Measurements from ENCODE around the gene SFN.
"Not testable (repeated sequence)": the region's sequence is repeated elsewhere in the genome, so short reads cannot be mapped to it uniquely, and the experiment has no call there.

The SFN gene

GRCh38 chr1:26839779-26840178 is 23.2 kb upstream of the SFN start:
- DNase-seq (ENCODE audit: low spot score) = no peak

- DNase-seq (ENCODE audit: low spot score) = no peak
These were observed 18.3 kb upstream of the SFN start for GRCh38 chr1:26844424-26845196.

GRCh38 chr1:26847826-26848225 is 15.1 kb upstream of the SFN start:
- DNase-seq (ENCODE audit: low spot score) = not testable (repeated sequence)

- DNase-seq (ENCODE audit: low spot score) = no peak
These were observed 14.4 kb upstream of the SFN start for GRCh38 chr1:26848499-26848898.

GRCh38 chr1:26848941-26849774 is 13.8 kb upstream of the SFN start:
- peak; percentile 96 for DNase-seq (ENCODE audit: low spot score)

- DNase-seq (ENCODE audit: low spot score) = no peak
These were observed 11.8 kb upstream of the SFN start for GRCh38 chr1:26851106-26851684.

- DNase-seq (ENCODE audit: low spot score) = no peak
These were observed 10.2 kb upstream of the SFN start for GRCh38 chr1:26852701-26853100.

GRCh38 chr1:26853156-26853555 is 9.8 kb upstream of the SFN start:
- peak; percentile 87 for DNase-seq (ENCODE audit: low spot score)

- DNase-seq (ENCODE audit: low spot score) = no peak
These were observed 9.3 kb upstream of the SFN start for GRCh38 chr1:26853600-26853999.

GRCh38 chr1:26854906-26855305 is 8.0 kb upstream of the SFN start:
- no peak for DNase-seq (ENCODE audit: low spot score)

- DNase-seq (ENCODE audit: low spot score) = no peak
These were observed 7.3 kb upstream of the SFN start for GRCh38 chr1:26855636-26856035.

GRCh38 chr1:26856181-26856580 is 6.8 kb upstream of the SFN start:
- no peak for DNase-seq (ENCODE audit: low spot score)

- no peak for DNase-seq (ENCODE audit: low spot score)
These were observed 6.1 kb upstream of the SFN start for GRCh38 chr1:26856604-26857469.

GRCh38 chr1:26857473-26858060 is 5.4 kb upstream of the SFN start:
- DNase-seq (ENCODE audit: low spot score) = no peak

- DNase-seq (ENCODE audit: low spot score) = no peak
These were observed 4.8 kb upstream of the SFN start for GRCh38 chr1:26858160-26858559.

GRCh38 chr1:26858891-26859640 is 3.9 kb upstream of the SFN start:
- DNase-seq (ENCODE audit: low spot score) = no peak

- peak; percentile 62 for DNase-seq (ENCODE audit: low spot score)
These were observed 1.7 kb upstream of the SFN start for GRCh38 chr1:26861286-26861701.

GRCh38 chr1:26861889-26862378 is 1.0 kb upstream of the SFN start:
- no peak for DNase-seq (ENCODE audit: low spot score)

GRCh38 chr1:26863685-26864077 is 732 bp downstream of the SFN start:
- DNase-seq (ENCODE audit: low spot score) = no peak

GRCh38 chr1:26864610-26865480 is 1.9 kb downstream of the SFN start:
- DNase-seq (ENCODE audit: low spot score) = peak; percentile 99
